Hippocampal formation (tissue), 2 donors: ENCODE data around the gene SLC25A10.
"Not testable (repeated sequence)": the region's sequence is repeated elsewhere in the genome, so short reads cannot be mapped to it uniquely, and the experiment has no call there.

ENCODE experiments used
- DNase-seq, 2 donors: peaks; one replicate each; lab custom pipeline; 2025; lab: John Stamatoyannopoulos, UW

Gene SLC25A10

GRCh38 chr17:81722184-81723120 lies 10.4 kb downstream of the SLC25A10 start:
- DNase-seq: no peak

- no peak for DNase-seq
Measured at GRCh38 chr17:81723651-81724209, 11.6 kb downstream of the SLC25A10 start.

- no peak for DNase-seq
Measured at GRCh38 chr17:81725439-81725838, 13.4 kb downstream of the SLC25A10 start.

- no peak for DNase-seq
Measured at GRCh38 chr17:81726004-81726403, 13.9 kb downstream of the SLC25A10 start.

- DNase-seq: no peak
Measured at GRCh38 chr17:81727324-81728031, 15.4 kb downstream of the SLC25A10 start.

GRCh38 chr17:81733507-81734404 lies 21.7 kb downstream of the SLC25A10 start:
- DNase-seq: peak; percentile 49 to 74

- DNase-seq: no peak
Measured at GRCh38 chr17:81734405-81735263, 22.6 kb downstream of the SLC25A10 start.

GRCh38 chr17:81735264-81736102 lies 23.4 kb downstream of the SLC25A10 start:
- no peak for DNase-seq

GRCh38 chr17:81737947-81738800 lies 26.1 kb downstream of the SLC25A10 start:
- DNase-seq: no peak

GRCh38 chr17:81738801-81739393 lies 26.8 kb downstream of the SLC25A10 start:
- DNase-seq: no peak

GRCh38 chr17:81739593-81739992 lies 27.5 kb downstream of the SLC25A10 start:
- not testable (repeated sequence) for DNase-seq

GRCh38 chr17:81740395-81740961 lies 28.4 kb downstream of the SLC25A10 start:
- no peak for DNase-seq

- no peak for DNase-seq
Measured at GRCh38 chr17:81741049-81741593, 29.0 kb downstream of the SLC25A10 start.

- no peak for DNase-seq
Measured at GRCh38 chr17:81741594-81742452, 29.7 kb downstream of the SLC25A10 start.
